GM12801 (cell line): ENCODE measurements around the gene FOXA2.

ENCODE experiments used
- CTCF ChIP-seq: IDR thresholded peaks from one replicate; pipeline ENCODE4 v1.5.1; 2011; ENCODE audit warnings: control low read depth; ENCODE audit not compliant: insufficient read length; ENCODE audit errors: extremely low read depth

The FOXA2 gene

GRCh38 chr20:22563062-22563965, 21.1 kb downstream of the FOXA2 start:
- no peak for TF ChIP-seq CTCF

DNA sequence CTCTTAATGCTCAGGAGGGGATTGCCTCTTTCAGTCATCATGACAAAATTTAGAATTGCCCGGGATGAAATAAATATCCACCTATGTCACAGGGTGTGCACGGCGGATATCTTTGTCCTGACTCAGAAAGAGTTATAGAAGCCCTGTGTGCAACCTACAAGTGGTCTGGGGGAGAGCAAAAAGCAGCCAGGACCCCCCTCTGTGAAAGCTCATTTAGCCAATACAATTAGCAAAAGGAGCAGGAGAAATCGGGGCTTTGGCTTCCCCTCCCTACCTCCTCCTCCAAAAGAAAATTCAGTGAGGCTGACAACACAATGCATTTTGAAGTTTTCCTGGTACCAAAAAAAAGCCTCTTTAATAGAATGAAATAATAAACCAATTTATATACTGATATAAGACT, 21.8 kb downstream of the FOXA2 start:
- TF ChIP-seq CTCF, result no peak

DNA sequence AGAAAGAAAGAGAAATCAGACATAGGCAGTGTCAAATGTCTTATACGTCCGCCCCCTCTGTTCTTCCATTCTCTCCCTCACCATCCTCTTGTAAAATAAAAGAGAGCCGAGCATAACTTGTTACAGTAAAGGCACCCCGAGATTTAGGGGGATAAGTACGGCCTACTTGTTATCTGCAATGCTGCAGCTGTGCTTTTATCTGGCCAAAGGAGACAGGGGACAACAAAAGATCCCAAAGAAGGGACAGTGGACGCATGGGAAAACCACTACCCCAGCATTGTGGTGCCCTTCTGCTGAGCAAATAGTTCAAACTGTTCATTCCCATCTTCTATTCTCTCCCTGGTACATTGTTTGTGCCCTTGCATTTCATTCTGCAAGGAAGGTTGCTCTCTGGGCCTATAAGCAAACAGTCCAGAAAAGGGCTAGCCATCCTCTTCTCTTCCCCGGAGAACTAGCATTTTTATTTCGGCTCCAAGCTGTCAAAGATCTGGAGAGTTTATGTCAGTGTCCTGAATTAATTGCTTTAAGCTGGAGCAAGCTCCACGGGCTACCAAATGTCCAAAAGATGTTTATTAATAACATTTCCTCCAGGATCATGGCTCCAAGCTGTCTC, 22.3 kb downstream of the FOXA2 start:
- TF ChIP-seq CTCF, result no peak

DNA sequence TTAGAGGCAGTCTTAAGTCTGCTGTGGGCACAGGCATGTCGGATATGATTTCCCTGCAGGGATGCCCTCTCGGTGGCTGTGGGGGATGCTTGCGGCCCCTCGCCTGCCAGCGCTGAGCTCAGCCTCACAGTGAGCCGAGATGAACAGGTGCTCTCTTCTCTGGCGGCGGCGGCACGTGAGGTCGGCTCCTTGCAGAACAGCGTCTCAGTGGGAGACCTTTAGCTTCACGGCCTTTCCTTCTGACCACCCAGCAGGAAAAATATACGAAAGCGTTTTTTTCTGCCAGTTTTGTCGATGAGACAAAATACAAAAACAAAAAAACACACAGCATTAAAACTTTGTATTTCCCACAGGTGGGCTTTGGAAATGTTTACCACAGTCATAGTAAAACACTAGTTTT, 23.6 kb downstream of the FOXA2 start:
- no peak for TF ChIP-seq CTCF

- TF ChIP-seq CTCF, result no peak
These were observed 24.6 kb downstream of the FOXA2 start for GRCh38 chr20:22559711-22560318.

DNA sequence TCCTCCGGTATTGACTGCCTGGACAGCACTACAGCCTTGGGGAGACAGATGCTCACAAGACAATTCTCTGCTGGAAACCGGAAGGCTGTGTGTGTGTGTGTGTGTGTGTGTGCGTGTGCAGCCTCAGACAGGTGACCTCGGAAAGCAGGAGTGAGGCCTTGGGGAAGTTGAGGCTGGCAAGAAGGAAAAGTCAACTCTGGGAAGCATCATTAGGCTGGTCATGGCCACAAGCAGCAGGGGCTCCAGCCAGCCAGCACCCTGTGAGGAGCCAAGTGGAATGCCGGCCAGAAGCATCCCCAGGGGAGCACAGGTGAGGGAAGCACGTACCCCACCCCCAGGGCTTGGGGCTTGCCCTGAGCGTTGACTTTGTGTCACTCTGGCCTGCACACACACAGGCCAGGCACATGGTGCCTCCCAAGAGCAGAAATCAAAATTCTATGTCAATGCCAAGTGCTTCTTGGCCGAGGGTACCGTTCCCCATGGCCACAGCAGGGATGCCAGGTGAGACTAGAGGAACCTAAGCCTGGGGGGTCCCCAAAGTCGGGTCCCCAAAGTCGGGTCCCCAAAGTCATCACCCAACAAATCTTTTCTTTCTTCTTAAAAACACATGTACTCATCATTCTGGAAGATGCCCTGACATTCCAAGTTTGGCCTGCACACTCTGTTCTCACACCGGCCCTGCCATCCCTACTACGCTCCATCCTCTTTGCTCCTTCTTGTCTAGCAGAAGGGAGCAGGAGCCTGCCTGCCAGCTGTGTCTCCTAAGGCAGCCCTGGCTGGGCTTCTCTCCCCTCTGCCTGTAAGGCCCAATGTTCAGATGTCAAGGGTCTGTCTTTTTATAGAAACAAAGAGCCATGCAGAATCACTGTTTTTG, 26.7 kb downstream of the FOXA2 start:
- TF ChIP-seq CTCF, result no peak

GRCh38 chr20:22556565-22557056, 27.8 kb downstream of the FOXA2 start:
- no peak for TF ChIP-seq CTCF
